ENCODE data around the gene ID2.

GRCh38 chr2:8714971-8715370 is 33.1 kb downstream of the ID2 start:
- no peak for TF ChIP-seq CTCF (IDR thresholded peaks at IDR 0.05)
- no peak for TF ChIP-seq POLR2A (IDR thresholded peaks at IDR 0.05)
- TF ChIP-seq POLR2AphosphoS5 (IDR thresholded peaks at IDR 0.05): no peak

Data from breast epithelium (tissue), 3 donors.